Sigmoid colon (tissue), 7 donors: ENCODE data around the gene PITHD1. TPM values are rescaled to one million over a fixed set of nuclear protein-coding genes. Genes with fewer than 3 reads are reported as not detected.
"Not testable (repeated sequence)": the region's sequence is repeated elsewhere in the genome, so short reads cannot be mapped to it uniquely, and the experiment has no call there.

ENCODE experiments used
- DNase-seq: peaks from one replicate; pipeline ENCODE4 v3.0.0-alpha.2; 2019
- H3K27ac ChIP-seq, 4 donors: fragments of 200-600 bp; sonication (generic); one replicate each; pipeline ENCODE4 v1.5.1; 2016 to 2019; ENCODE audit warnings: mild to moderate bottlenecking in 1 of 4
- H3K27me3 ChIP-seq, 3 donors: fragments of 200-600 bp; sonication (generic); one replicate each; pipeline ENCODE4 v1.5.1; 2019; ENCODE audit warnings: mild to moderate bottlenecking in 1 of 3
- H3K36me3 ChIP-seq, 4 donors: fragments of 200-600 bp; sonication (generic); one replicate each; pipeline ENCODE4 v1.5.1; 2016 to 2019
- H3K4me1 ChIP-seq, 4 donors: fragments of 200-600 bp; sonication (generic); one replicate each; pipeline ENCODE4 v1.5.1; 2017 to 2019
- H3K4me3 ChIP-seq, 4 donors: fragments of 200-600 bp; sonication (generic); one replicate each; pipeline ENCODE4 v1.5.1; 2017 to 2019; ENCODE audit warnings: mild to moderate bottlenecking in 2 of 4, moderate library complexity in 1 of 4
- H3K9me3 ChIP-seq, 4 donors: fragments of 200-600 bp in 3 of 4; sonication (generic) in 3 of 4; one replicate each; pipeline versions ENCODE4 v1.5.1 to v1.6.1; 2013 to 2019
- CTCF ChIP-seq, 4 experiments: fragments of 450-650 bp in 3 of 4; fragments of 200-600 bp in 1 of 4; IDR thresholded peaks; one replicate each; pipeline ENCODE4 v1.5.1; 2016 to 2019; ENCODE audit warnings: antibody characterized with exemption in 4 of 4, mild to moderate bottlenecking in 3 of 4, moderate library complexity in 2 of 4
- EP300 ChIP-seq, 4 donors: sonication (generic); formaldehyde crosslinking; IDR thresholded peaks; one replicate each; pipeline ENCODE4 v1.6.1; 2017; ENCODE audit warnings: antibody characterized with exemption in 4 of 4
- POLR2A ChIP-seq, 2 donors: fragments of 450-650 bp; IDR thresholded peaks; one replicate each; pipeline ENCODE4 v1.6.1; 2016; ENCODE audit warnings: antibody characterized with exemption in 2 of 2, mild to moderate bottlenecking in 2 of 2, moderate library complexity in 2 of 2
- POLR2AphosphoS5 ChIP-seq, 4 donors: sonication (generic); formaldehyde crosslinking; IDR thresholded peaks; one replicate each; pipeline ENCODE4 v1.6.1; 2017; ENCODE audit warnings: antibody characterized with exemption in 4 of 4
- WGBS, 2 donors: extraction: QIAGEN DNeasy Blood & Tissue Kit; methylation state at CpG; one replicate each; pipeline ENCODE4 v1.1.7; 2013; 5-methylcytosine and 5-hydroxymethylcytosine counted together
- intact Hi-C: fragments of 100-400 bp; cut with DNase I; formaldehyde crosslinking; loops from one replicate; pipeline ENCODE4 v1.15.1; 2023
- polyA plus RNA-seq, 3 donors: library from polyadenylated mRNA; stranded (reverse); fragments of 200-250 nt; gene quantifications; one replicate each; pipeline ENCODE4 v1.2.3, GENCODE V29; 2013
- total RNA-seq, 4 donors: library from RNA; depleted of rRNA; stranded (reverse); fragments of >200 nt; gene quantifications; one replicate each; pipeline ENCODE4 v1.1.0, GENCODE V29; 2016
- donor health status: healthy with polysubstance abuse.
- donor health status: Bipolar disorder and iron deficiency.
- donor health status: healthy.

PITHD1 gene
- total and polyA plus RNA-seq, 7 donors: 41.2 to 78.7 (median 47.9) TPM

DNA sequence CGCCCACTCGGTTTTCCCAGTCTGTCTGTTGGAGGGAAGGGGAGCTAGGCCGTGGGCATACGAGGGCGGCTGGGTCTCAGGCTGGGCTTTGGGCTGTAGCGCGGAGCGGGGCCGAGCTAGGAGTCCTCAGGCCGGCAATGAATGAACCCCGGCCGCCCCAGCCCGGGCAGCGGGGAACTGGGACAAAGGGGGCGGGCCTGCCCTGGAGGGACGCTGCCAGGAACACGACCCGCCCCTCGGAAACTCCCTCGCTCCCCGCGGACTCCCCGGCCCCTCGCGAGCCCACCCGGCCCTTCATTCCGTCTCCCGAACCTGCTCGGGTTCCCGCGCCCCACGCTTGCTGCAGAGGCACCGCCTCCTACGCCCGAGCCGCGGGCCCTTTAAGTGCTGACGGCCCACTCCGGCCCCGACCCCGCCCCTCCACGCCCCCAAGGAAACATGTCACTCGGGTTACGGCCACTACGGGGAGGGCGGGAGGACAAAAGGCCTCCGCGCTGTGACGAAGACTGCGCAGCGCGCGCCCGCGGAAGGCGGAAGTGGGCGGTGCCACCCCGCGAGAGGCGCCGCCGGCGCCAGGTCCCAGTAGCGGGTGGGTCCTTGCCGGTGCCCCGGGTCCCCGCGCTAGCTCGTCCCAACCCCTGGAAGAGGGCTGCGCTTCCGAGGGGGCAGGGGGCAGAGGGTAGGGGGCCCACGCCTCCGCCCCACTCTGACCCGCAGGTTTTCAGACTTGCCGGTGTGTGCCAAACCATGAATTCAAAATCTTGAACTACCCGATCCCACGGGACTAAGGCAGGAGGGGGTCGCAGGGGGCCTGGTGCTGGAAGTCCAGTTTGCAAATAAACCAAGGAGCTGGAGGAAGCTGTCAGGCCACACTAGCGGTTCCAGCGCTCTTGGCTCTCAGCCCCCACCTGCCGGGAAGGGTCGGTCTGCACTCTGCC lies 22.5 kb downstream of the PITHD1 start, which contains the start of gene GALE:
TSS of gene GALE (minus strand) at position 355 of the 938 bp plus-strand sequence. CDS start 1,747 bp downstream, outside the sequence.
- intact Hi-C loops: loop anchor here (2.0 to 10.0 kb wide), 3 partner anchors 22 to 157 kb away; partner anchors contain the start of genes FUCA1 and PNRC2
- WGBS, 2 donors: 1% methylated on average over 82 of the region's 82 CpGs
- no peak for TF ChIP-seq CTCF (IDR thresholded peaks at IDR 0.05)
- peak; percentile 62 to 79 for TF ChIP-seq POLR2A (IDR thresholded peaks at IDR 0.05)
- peak; percentile 83 to 95 (median 94) for TF ChIP-seq POLR2AphosphoS5 (IDR thresholded peaks at IDR 0.05)
- peak in 1 of 4 donors; percentile 70 for TF ChIP-seq EP300 (IDR thresholded peaks at IDR 0.05)
- peaks cover 0 to 14% (median 3%) of the 10 kb centered on the region in 4 donors for H3K36me3 ChIP-seq
- no peaks in the 10 kb centered on the region for H3K27me3 ChIP-seq
- peak within 1 kb of the TSS; percentile 69 to 93 (median 76) for H3K4me3 ChIP-seq
- H3K9me3 ChIP-seq: no peaks in the 10 kb centered on the region
- peaks cover 0 to 28% (median 20%) of the 10 kb centered on the region in 4 donors for H3K4me1 ChIP-seq
- DNase-seq: peak; percentile 98
- H3K27ac ChIP-seq: peak within 1 kb of the TSS; percentile 86 to 94 (median 90)

- H3K36me3 ChIP-seq: peaks cover 0 to 9% (median 3%) of the 10 kb centered on the region in 4 donors
- TF ChIP-seq EP300 (IDR thresholded peaks at IDR 0.05): no peak
- TF ChIP-seq POLR2A (IDR thresholded peaks at IDR 0.05): no peak
- no peak for TF ChIP-seq POLR2AphosphoS5 (IDR thresholded peaks at IDR 0.05)
- TF ChIP-seq CTCF (IDR thresholded peaks at IDR 0.05): no peak
- H3K4me1 ChIP-seq: peaks cover 0 to 28% (median 20%) of the 10 kb centered on the region in 4 donors
- intact Hi-C loops: loop anchor here (2.0 to 10.0 kb wide), 3 partner anchors 21 to 156 kb away; partner anchors contain the start of genes FUCA1 and PNRC2
- peak overlapping the region; percentile 86 to 94 (median 90) for H3K27ac ChIP-seq
- 9 to 33% methylated on average over 19 of the region's 19 CpGs for WGBS, 2 donors
- no peak for DNase-seq
- H3K9me3 ChIP-seq: no peaks in the 10 kb centered on the region
- no peaks in the 10 kb centered on the region for H3K27me3 ChIP-seq
- peak overlapping the region; percentile 69 to 93 (median 76) for H3K4me3 ChIP-seq
Observed at GRCh38 chr1:23801338-23801748, 23.1 kb downstream of the PITHD1 start.

- Histone ChIP-seq H3K27ac (peak overlapping the region; percentile 86 to 94 (median 90)), H3K36me3 (peaks cover 0 to 13% (median 7%) of the 10 kb centered on the region in 4 donors), H3K4me3 (peak overlapping the region in 1 of 4 donors; percentile 93), H3K4me1 (peaks cover 0 to 28% (median 20%) of the 10 kb centered on the region in 4 donors), H3K27me3 (no peaks in the 10 kb centered on the region), H3K9me3 (no peaks in the 10 kb centered on the region)
- DNase-seq: no peak
- no peak for TF ChIP-seq EP300 (IDR thresholded peaks at IDR 0.05)
- intact Hi-C loops: loop anchor here (2.0 to 10.0 kb wide), 3 partner anchors 21 to 155 kb away; partner anchors contain the start of genes FUCA1 and PNRC2
- WGBS, 2 donors: 50 to 68% methylated on average over 10 of the region's 10 CpGs
Observed at GRCh38 chr1:23801876-23802275, 23.7 kb downstream of the PITHD1 start.

- H3K27ac ChIP-seq, DNase-seq, H3K27me3 ChIP-seq, H3K4me3 ChIP-seq, H3K9me3 ChIP-seq: not testable (repeated sequence)
- intact Hi-C loops: loop anchor here (5.0 to 10.0 kb wide), 2 partner anchors 62 to 154 kb away; partner anchors contain the start of genes FUCA1 and PNRC2
- H3K36me3 ChIP-seq: peaks cover 0 to 23% (median 11%) of the 10 kb centered on the region in 4 donors
- WGBS, 2 donors: 95% methylated on average over 7 of the region's 7 CpGs
- H3K4me1 ChIP-seq: peaks cover 0 to 28% (median 20%) of the 10 kb centered on the region in 4 donors
Observed at GRCh38 chr1:23802809-23803342, 24.7 kb downstream of the PITHD1 start.

- Histone ChIP-seq H3K27me3 (no peaks in the 10 kb centered on the region), H3K36me3 (peaks cover 0 to 28% (median 12%) of the 10 kb centered on the region in 4 donors), H3K9me3 (no peaks in the 10 kb centered on the region), H3K4me1 (peaks cover 0 to 28% (median 20%) of the 10 kb centered on the region in 4 donors), H3K27ac (no peak overlapping the region), H3K4me3 (no peak overlapping the region)
- no peak for DNase-seq
- TF ChIP-seq POLR2AphosphoS5 (IDR thresholded peaks at IDR 0.05): no peak
- TF ChIP-seq EP300 (IDR thresholded peaks at IDR 0.05): no peak
- TF ChIP-seq CTCF (IDR thresholded peaks at IDR 0.05): no peak
- TF ChIP-seq POLR2A (IDR thresholded peaks at IDR 0.05): no peak
- intact Hi-C loops: loop anchor here (5.0 to 10.0 kb wide), 2 partner anchors 61 to 154 kb away; partner anchors contain the start of genes FUCA1 and PNRC2
- 96% methylated on average over 5 of the region's 5 CpGs for WGBS, 2 donors
Observed at GRCh38 chr1:23803674-23804073, 25.5 kb downstream of the PITHD1 start.
